Neural progenitor cell (in vitro differentiated cells): ENCODE results near the gene SNAI3.

Experiments used
- CTCF ChIP-seq: fragments of 200-600 bp; sonication (generic); IDR thresholded peaks from 2 replicates; pipeline ENCODE4 v1.5.1; 2017; ENCODE audit warnings: antibody characterized with exemption, mild to moderate bottlenecking
- EZH2 ChIP-seq: fragments of 200-600 bp; sonication (generic); IDR thresholded peaks from 2 replicates; pipeline ENCODE4 v1.6.1; 2017; ENCODE audit warnings: antibody characterized with exemption, mild to moderate bottlenecking, moderate library complexity
- EZH2phosphoT487 ChIP-seq: fragments of 200-600 bp; sonication (generic); IDR thresholded peaks from 2 replicates; pipeline ENCODE4 v1.6.1; 2017; ENCODE audit warnings: antibody characterized with exemption

DNA sequence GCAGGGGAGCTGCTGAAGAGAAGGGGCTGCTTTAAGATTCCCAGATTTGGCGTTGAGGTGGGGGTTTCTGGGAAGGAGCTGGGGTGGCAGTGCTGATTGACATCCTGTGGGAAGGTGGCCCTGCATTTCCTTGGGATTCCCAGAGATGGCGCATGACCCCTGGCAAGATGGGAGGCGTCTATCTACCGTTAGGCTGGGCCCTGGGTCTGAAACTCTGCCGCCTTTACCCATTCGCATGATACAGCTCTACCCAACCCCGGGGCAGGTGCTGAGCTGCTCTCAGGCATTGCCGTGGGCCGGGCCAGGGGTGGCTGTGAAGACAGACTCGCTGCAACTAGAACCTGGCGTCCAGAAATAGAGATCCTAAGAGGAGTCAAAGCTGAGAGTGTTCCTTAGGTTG lies 13.5 kb downstream of the SNAI3 start:
- TF ChIP-seq EZH2 (no peak), CTCF (peak; percentile 62), EZH2phosphoT487 (no peak)
